ENCODE results near the gene AUTS2. TPM values are rescaled to one million over a fixed set of nuclear protein-coding genes. Genes with fewer than 3 reads are reported as not detected.

Gene AUTS2
- total and polyA plus RNA-seq, 2 of the 8 experiments (the other 6 are each of a cell fraction or from before 2014, with no cell fraction given), result 25.9 to 101 TPM

DNA sequence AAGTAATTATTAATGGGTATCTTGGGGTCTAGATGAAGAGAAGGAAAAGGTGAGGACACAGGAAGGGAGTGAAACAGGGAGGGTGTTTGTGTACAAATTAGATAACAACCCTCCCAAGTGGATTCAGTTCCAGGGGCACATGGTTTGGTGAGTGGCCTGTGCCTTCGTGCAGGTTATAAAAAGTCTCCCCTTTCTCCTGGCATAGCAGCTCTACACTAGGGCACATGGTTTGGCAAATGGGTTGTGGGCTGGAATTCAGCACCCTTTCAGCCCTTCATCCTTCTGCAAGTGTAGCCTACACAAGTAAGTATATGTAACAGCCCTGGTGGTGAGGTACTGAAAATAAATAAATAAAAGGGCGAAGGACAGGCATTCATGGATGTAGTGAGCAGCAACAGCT, 359.4 kb downstream of the AUTS2 start:
- Histone ChIP-seq H4K91ac (replicated peaks; ENCODE audit: insufficient read length, low read length) (no peak overlapping the region), H3K27me3 (replicated peaks in 1 of 4; ENCODE audit: control insufficient read depth in 3 of 4, extremely low read depth in 1 of 4, insufficient read depth in 3 of 4, low read length in 3 of 4) (peaks cover 0 to 1% (median 0%) of the 10 kb centered on the region in 4 experiments; a peak in 1 of 7 replicates), H3K9ac (replicated peaks in 1 of 4; ENCODE audit: extremely low read depth in 1 of 4, low read depth in 3 of 4, low read length in 3 of 4) (no peak overlapping the region), H3K23me2 (ENCODE audit: low read depth, low read length) (no peaks in the 10 kb centered on the region), H2BK120ac (replicated peaks; ENCODE audit: low read depth, low read length) (no peak overlapping the region), H3K27ac (ENCODE audit: low read depth, low read length) (no peak overlapping the region), H2BK20ac (ENCODE audit: low read length) (no peak overlapping the region), H2BK15ac (ENCODE audit: low read length) (no peak overlapping the region), H2BK5ac (ENCODE audit: low read depth, low read length) (no peak overlapping the region), H3K4ac (replicated peaks; ENCODE audit: insufficient read length, low read depth, low read length) (no peak overlapping the region), H3K4me1 (replicated peaks in 1 of 4; ENCODE audit: control insufficient read depth in 3 of 4, insufficient read depth in 4 of 4, low read length in 3 of 4) (peaks cover 0 to 8% (median 5%) of the 10 kb centered on the region in 4 experiments; a peak in 6 of 7 replicates), H3K79me1 (ENCODE audit: low read depth, low read length) (no peaks in the 10 kb centered on the region), H4K20me1 (replicated peaks in 1 of 2; ENCODE audit: control insufficient read depth in 1 of 2, insufficient read depth in 2 of 2, low read length in 2 of 2) (no peaks in the 10 kb centered on the region), H3K4me3 (ENCODE audit: extremely low read depth in 1 of 4, insufficient read depth in 2 of 4, low read depth in 3 of 4, low read length in 4 of 4) (no peak overlapping the region), H2AFZ (ENCODE audit: low read length) (no peak overlapping the region), H4K5ac (ENCODE audit: insufficient read length, low read depth, low read length) (no peak overlapping the region), H3K79me2 (ENCODE audit: control insufficient read depth in 1 of 2, insufficient read depth in 2 of 2, low read length in 2 of 2) (no peaks in the 10 kb centered on the region), H3K23ac (ENCODE audit: insufficient read length) (no peak overlapping the region), H2AK5ac (ENCODE audit: low read depth, low read length) (no peak overlapping the region), H2BK12ac (ENCODE audit: low read depth, low read length) (no peak overlapping the region), H3K4me2 (ENCODE audit: insufficient read depth in 1 of 2, low read depth in 2 of 2, low read length in 2 of 2) (no peak overlapping the region), H3K36me3 (ENCODE audit: control insufficient read depth in 2 of 4, insufficient read depth in 4 of 4, low read length in 3 of 4) (no peaks in the 10 kb centered on the region), H3K18ac (ENCODE audit: extremely low read depth, low read length) (no peak overlapping the region), H3K56ac (replicated peaks; ENCODE audit: insufficient read length, low read depth, low read length) (no peak overlapping the region), H3K9me3 (ENCODE audit: insufficient read depth in 2 of 2, low read depth in 1 of 2, low read length in 1 of 2) (no peaks in the 10 kb centered on the region), H4K8ac (ENCODE audit: extremely low read depth, insufficient read depth, low read length) (no peak overlapping the region), H3K14ac (ENCODE audit: insufficient read length) (no peak overlapping the region)
- CTCF ChIA-PET (ENCODE audit: partially characterized antibody), result interaction anchor here (1.6 kb wide), 1 partner anchor 31 kb away, joined by 4 read pairs; no protein-coding TSS in a partner anchor
- DNase-seq (ENCODE audit: low read depth in 1 of 2, low spot score in 2 of 2) (no peak), FAIRE-seq (no peak)
- WGBS, 2 experiments (ENCODE audit: extremely low coverage in 1 of 2, insufficient coverage in 1 of 2, insufficient read length in 1 of 2, insufficient replicate concordance in 2 of 2, low coverage in 1 of 2, low lambda C conversion rate in 2 of 2, missing lambda C conversion rate in 1 of 2), result 86% methylated on average over 2 of the region's 2 CpGs; no CpG with 5 or more reads in 1 of the 2 experiments
- POLR2A ChIA-PET (ENCODE audit: partially characterized antibody), result no interaction called here
- TF ChIP-seq YY1 (IDR thresholded peaks at IDR 0.05; ENCODE audit: low read depth, low read length), result no peak
- TF ChIP-seq BCL11A (IDR thresholded peaks at IDR 0.05; ENCODE audit: low read depth in 2 of 2, low read length in 2 of 2), result no peak
- TF ChIP-seq BACH1 (IDR thresholded peaks at IDR 0.05; ENCODE audit: low read length), result no peak
- no peak for TF ChIP-seq GABPA (IDR thresholded peaks at IDR 0.05; ENCODE audit: borderline replicate concordance, insufficient read depth, low read length)
- no peak for TF ChIP-seq SP2 (IDR thresholded peaks at IDR 0.05; ENCODE audit: low read length)
- TF ChIP-seq, protein P1, sequence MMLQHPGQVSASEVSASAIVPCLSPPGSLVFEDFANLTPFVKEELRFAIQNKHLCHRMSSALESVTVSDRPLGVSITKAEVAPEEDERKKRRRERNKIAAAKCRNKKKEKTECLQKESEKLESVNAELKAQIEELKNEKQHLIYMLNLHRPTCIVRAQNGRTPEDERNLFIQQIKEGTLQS (IDR thresholded peaks at IDR 0.05; ENCODE audit: insufficient read depth, low read depth, low read length), result no peak
- no peak for TF ChIP-seq ASH2L (IDR thresholded peaks at IDR 0.05; ENCODE audit: low read length)
- no peak for TF ChIP-seq SP1 (IDR thresholded peaks at IDR 0.05; ENCODE audit: low read depth, low read length)
- TF ChIP-seq EP300 (IDR thresholded peaks at IDR 0.05; ENCODE audit: borderline replicate concordance in 1 of 2, low read depth in 2 of 2, low read length in 2 of 2), result no peak
- TF ChIP-seq SIX5 (IDR thresholded peaks at IDR 0.05; ENCODE audit: low read depth, low read length), result no peak
- no peak for TF ChIP-seq RAD21 (IDR thresholded peaks at IDR 0.05 in 1 of 2, conservative IDR thresholded peaks at IDR 0.05 in 1 of 2; ENCODE audit: low read depth in 2 of 2, low read length in 2 of 2)
- TF ChIP-seq POLR2AphosphoS5 (IDR thresholded peaks at IDR 0.05; ENCODE audit: low read depth, low read length), result no peak
- no peak for TF ChIP-seq RNF2 (IDR thresholded peaks at IDR 0.05; ENCODE audit: borderline replicate concordance, low read depth, low read length, missing control alignments, poor library complexity, severe bottlenecking)
- no peak for TF ChIP-seq JUND (IDR thresholded peaks at IDR 0.05; ENCODE audit: low read length)
